IMR-90 (cell line): ENCODE results near the gene TGM4. TPM values are rescaled to one million over a fixed set of nuclear protein-coding genes. Genes with fewer than 3 reads are reported as not detected.

Source experiments
- ATAC-seq: fragments of 200-7000 bp; cut with Tn5 transposase; 2 replicates; pipeline ENCODE4 v1.9.1; 2020; ENCODE audit warnings: low read depth, mild to moderate bottlenecking, moderate library complexity
- BruUV-seq: library from RNA; stranded (reverse); fragments of 400-500 nt; replicated peaks from 2 replicates; lab custom pipeline; 2021; lab: Mats Ljungman, UMichigan
- CTCF ChIA-PET: fragments of 300-600 bp; formaldehyde crosslinking; extraction: SDS; loops from one replicate; lab custom pipeline; 2021; ENCODE audit warnings: antibody characterized with exemption; lab: Yijun Ruan, JAX
- POLR2A ChIA-PET: fragments of 300-600 bp; sonication (Branson Sonifier 250); formaldehyde crosslinking; loops from one replicate; lab custom pipeline; 2022; ENCODE audit warnings: antibody characterized with exemption; ENCODE audit not compliant: unreplicated experiment; lab: Charles Lee
- DNase-seq: peaks from one replicate; pipeline ENCODE4 v3.0.0; 2013
- H2AFZ ChIP-seq: replicated peaks from 2 replicates; pipeline ENCODE3; 2013; ENCODE audit warnings: low read length, mild to moderate bottlenecking; ENCODE audit not compliant: poor library complexity
- H2AK5ac ChIP-seq: 2 replicates; pipeline ENCODE4 v1.6.1; 2013; ENCODE audit warnings: low read depth, low read length, inconsistent platforms
- H2AK9ac ChIP-seq: replicated peaks from 2 replicates; pipeline ENCODE3; 2013; ENCODE audit warnings: mild to moderate bottlenecking, low read depth, low read length, moderate library complexity; ENCODE audit not compliant: poor library complexity
- H2BK120ac ChIP-seq: 2 replicates; pipeline ENCODE4 v1.6.1; 2013; ENCODE audit warnings: low read depth, low read length, inconsistent platforms
- H2BK15ac ChIP-seq: 3 replicates; pipeline ENCODE4 v1.6.1; 2013; ENCODE audit warnings: low read depth, low read length, inconsistent platforms
- H2BK20ac ChIP-seq: 2 replicates; pipeline ENCODE4 v1.6.1; 2013; ENCODE audit warnings: low read depth, mild to moderate bottlenecking, inconsistent platforms, low read length, moderate library complexity
- H2BK5ac ChIP-seq: 2 replicates; pipeline ENCODE4 v1.6.1; 2013; ENCODE audit warnings: mild to moderate bottlenecking, low read depth, low read length, inconsistent platforms; ENCODE audit not compliant: poor library complexity, severe bottlenecking
- H3K14ac ChIP-seq: replicated peaks from 2 replicates; pipeline ENCODE4 v1.6.1; 2013; ENCODE audit warnings: low read depth, low read length, inconsistent platforms
- H3K18ac ChIP-seq: 2 replicates; pipeline ENCODE4 v1.6.1; 2013; ENCODE audit warnings: low read depth, low read length, control low read depth
- H3K23ac ChIP-seq: 2 replicates; pipeline ENCODE4 v1.6.1; 2013; ENCODE audit warnings: low read depth, low read length, inconsistent platforms
- H3K27ac ChIP-seq: 2 replicates; pipeline ENCODE4 v1.5.1; 2013; ENCODE audit warnings: mild to moderate bottlenecking, control low read depth, low read length; ENCODE audit not compliant: insufficient read depth
- H3K27me3 ChIP-seq: 2 replicates; pipeline ENCODE4 v1.6.1; 2013; ENCODE audit warnings: low read length; ENCODE audit not compliant: control insufficient read depth, insufficient read depth
- H3K36me3 ChIP-seq: 2 replicates; pipeline ENCODE4 v1.6.1; 2013; ENCODE audit warnings: low read length, mixed read lengths; ENCODE audit not compliant: control insufficient read depth, insufficient read depth
- H3K4ac ChIP-seq: 2 replicates; pipeline ENCODE4 v1.6.1; 2013; ENCODE audit warnings: low read depth, low read length, inconsistent platforms
- H3K4me1 ChIP-seq: 2 replicates; pipeline ENCODE4 v1.6.1; 2013; ENCODE audit warnings: low read length, mixed read lengths; ENCODE audit not compliant: control insufficient read depth, insufficient read depth
- H3K4me2 ChIP-seq: 2 replicates; pipeline ENCODE4 v1.6.1; 2013; ENCODE audit warnings: low read depth, mild to moderate bottlenecking, control low read depth, low read length, moderate library complexity
- H3K4me3 ChIP-seq: 2 replicates; pipeline ENCODE4 v1.5.1; 2013; ENCODE audit warnings: low read depth, mild to moderate bottlenecking, control low read depth, low read length, moderate library complexity; ENCODE audit not compliant: insufficient read depth
- H3K56ac ChIP-seq: 2 replicates; pipeline ENCODE4 v1.6.1; 2013; ENCODE audit warnings: low read length, inconsistent platforms; ENCODE audit not compliant: insufficient read depth; ENCODE audit errors: extremely low read depth
- H3K79me1 ChIP-seq, 2 experiments: 2 replicates each; pipeline ENCODE4 v1.6.1; 2013; ENCODE audit warnings: low read length in 2 of 2, inconsistent platforms in 1 of 2, low read depth in 1 of 2
- H3K9ac ChIP-seq: 2 replicates; pipeline ENCODE4 v1.6.1; 2013; ENCODE audit warnings: low read depth, low read length, control low read depth
- H3K9me1 ChIP-seq: 2 replicates; pipeline ENCODE4 v1.6.1; 2013; ENCODE audit warnings: low read length, inconsistent platforms; ENCODE audit not compliant: insufficient read depth
- H3K9me3 ChIP-seq: 2 replicates; pipeline ENCODE4 v1.6.1; 2013; ENCODE audit warnings: low read length; ENCODE audit not compliant: control insufficient read depth, insufficient read depth
- H4K20me1 ChIP-seq: 2 replicates; pipeline ENCODE4 v1.6.1; 2013; ENCODE audit warnings: low read length, inconsistent platforms; ENCODE audit not compliant: insufficient read depth
- H4K5ac ChIP-seq: 2 replicates; pipeline ENCODE4 v1.6.1; 2013; ENCODE audit warnings: mild to moderate bottlenecking, low read depth, low read length, control low read depth
- H4K8ac ChIP-seq, 2 experiments: 2 replicates each; pipeline ENCODE4 v1.6.1; 2013; ENCODE audit warnings: low read depth in 2 of 2, low read length in 2 of 2, control low read depth in 1 of 2, inconsistent platforms in 1 of 2
- H4K91ac ChIP-seq: 2 replicates; pipeline ENCODE4 v1.6.1; 2013; ENCODE audit warnings: low read depth, low read length, inconsistent platforms; ENCODE audit not compliant: insufficient read depth
- CEBPB ChIP-seq: IDR thresholded peaks from 2 replicates; pipeline ENCODE4 v1.6.1; 2012; ENCODE audit warnings: low read depth, low read length, improper control_type of control experiment
- CHD1 ChIP-seq: IDR thresholded peaks from 2 replicates; pipeline ENCODE4 v1.6.1; 2012; ENCODE audit warnings: low read depth, low read length, improper control_type of control experiment
- CTCF ChIP-seq: conservative IDR thresholded peaks from 2 replicates; pipeline ENCODE4 v1.5.1; 2012; ENCODE audit warnings: mild to moderate bottlenecking, low read depth, low read length, improper control_type of control experiment
- ELK1 ChIP-seq: fragments of 150-350 bp; IDR thresholded peaks from 2 replicates; pipeline ENCODE4 v1.6.1; 2016; ENCODE audit warnings: low read depth, mild to moderate bottlenecking, low read length, moderate library complexity, borderline replicate concordance
- MAFK ChIP-seq: IDR thresholded peaks from 2 replicates; pipeline ENCODE4 v1.6.1; 2012; ENCODE audit warnings: low read depth, low read length, improper control_type of control experiment
- MAZ ChIP-seq: IDR thresholded peaks from 2 replicates; pipeline ENCODE4 v1.6.1; 2012; ENCODE audit warnings: low read depth, mild to moderate bottlenecking, low read length, improper control_type of control experiment, moderate library complexity, borderline replicate concordance
- MXI1 ChIP-seq: IDR thresholded peaks from 2 replicates; pipeline ENCODE4 v1.6.1; 2012; ENCODE audit warnings: low read depth, mild to moderate bottlenecking, low read length, moderate library complexity, borderline replicate concordance
- RCOR1 ChIP-seq: IDR thresholded peaks from 2 replicates; pipeline ENCODE4 v1.6.1; 2012; ENCODE audit warnings: mild to moderate bottlenecking, low read length, improper control_type of control experiment; ENCODE audit not compliant: insufficient replicate concordance
- SMC3 ChIP-seq: fragments of 150-350 bp; IDR thresholded peaks from 2 replicates; pipeline ENCODE4 v1.6.1; 2016; ENCODE audit warnings: low read depth, mild to moderate bottlenecking, antibody characterized with exemption, low read length, moderate library complexity
- USF2 ChIP-seq: fragments of 150-350 bp; IDR thresholded peaks from 2 replicates; pipeline ENCODE4 v1.6.1; 2017; ENCODE audit warnings: mild to moderate bottlenecking, antibody characterized with exemption, low read length, low read depth
- WGBS, 2 experiments: methylation state at CpG; one replicate each; pipeline versions ENCODE4 v1.1.5 to v1.1.7; 2013; ENCODE audit warnings: missing lambda C conversion rate in 2 of 2; ENCODE audit not compliant: insufficient read length in 1 of 2; ENCODE audit errors: extremely low coverage in 2 of 2; 5-methylcytosine and 5-hydroxymethylcytosine counted together
- dilution Hi-C: fragments of 300-500 bp; cut with HindIII; formaldehyde crosslinking; loops from one replicate; pipeline ENCODE4 v1.14.3; 2018; ENCODE audit warnings: low sequenced_read_pairs; ENCODE audit not compliant: unreplicated experiment
- in situ Hi-C: fragments of 300-500 bp; cut with MboI; formaldehyde crosslinking; loops from 3 replicates; pipeline ENCODE4 v1.14.3; 2019; ENCODE audit warnings: low sequenced_read_pairs, inconsistent platforms, mixed read lengths
- intact Hi-C: fragments of 100-400 bp; cut with micrococcal nuclease; formaldehyde crosslinking; loops from 2 replicates; pipeline ENCODE4 v1.10.0; 2022
- polyA plus RNA-seq, 3 experiments: library from polyadenylated mRNA; depleted of rRNA; stranded (reverse); fragments of >200 nt; gene quantifications; 2 replicates each; pipeline ENCODE4 v1.2.3, GENCODE V29; 2012; ENCODE audit warnings: low replicate concordance in 1 of 3
- total RNA-seq: library from RNA; depleted of rRNA; stranded (reverse); fragments of >200 nt; gene quantifications from 2 replicates; pipeline ENCODE4 v1.2.3, GENCODE V29; 2012

The TGM4 gene
- total and polyA plus RNA-seq, 2 of the 4 experiments (the other 2 are of a cell fraction): under 0.01 to 0.10 TPM

- Histone ChIP-seq H3K23ac (no peak overlapping the region), H3K14ac (no peak overlapping the region), H3K36me3 (peaks cover 48% of the 10 kb centered on the region), H3K4ac (no peak overlapping the region), H4K5ac (no peak overlapping the region), H4K20me1 (no peaks in the 10 kb centered on the region; the same call in 1 of the 2 replicates), H3K9ac (no peak overlapping the region), H2AK5ac (no peak overlapping the region), H2AK9ac (no peak overlapping the region), H4K91ac (no peak overlapping the region), H3K4me1 (no peaks in the 10 kb centered on the region), H2BK120ac (no peak overlapping the region), H3K18ac (no peak overlapping the region), H3K9me1 (peaks cover 16% of the 10 kb centered on the region; the same call in 1 of the 2 replicates), H3K56ac (no peak overlapping the region), H3K27me3 (no peaks in the 10 kb centered on the region), H2BK15ac (no peak overlapping the region), H3K4me3 (no peak overlapping the region), H3K4me2 (no peak overlapping the region), H2BK20ac (no peak overlapping the region), H4K8ac (no peak overlapping the region), H3K79me1 (peaks cover 5 to 17% of the 10 kb centered on the region in 2 experiments; a peak in 3 of 4 replicates), H2AFZ (no peak overlapping the region), H3K9me3 (no peaks in the 10 kb centered on the region), H3K27ac (no peak overlapping the region), H2BK5ac (no peak overlapping the region)
- TF ChIP-seq USF2: no peak
- no peak for TF ChIP-seq ELK1
- TF ChIP-seq SMC3: no peak
- no peak for TF ChIP-seq CEBPB
- TF ChIP-seq MAFK: no peak
- no peak for TF ChIP-seq RCOR1
- TF ChIP-seq MXI1: no peak
- TF ChIP-seq CTCF: no peak
- TF ChIP-seq MAZ: no peak
- TF ChIP-seq CHD1: no peak
- intact Hi-C loops: no loop called here
- DNase-seq (no peak), ATAC-seq (no peak)
- POLR2A ChIA-PET: no interaction called here
- CTCF ChIA-PET: no interaction called here
- WGBS, 2 experiments: 96% methylated on average over 8 of the region's 14 CpGs; no CpG with 5 or more reads in 1 of the 2 experiments
- in situ Hi-C loops: no loop called here
- no TSS peak for BruUV-seq
- dilution Hi-C loops: no loop called here
Measured at GRCh38 chr3:44932986-44933944, 58.9 kb downstream of the TGM4 start.
